RWPE2 (cell line): ENCODE data around the gene SPDYE4.

Experiments used
- ATAC-seq: fragments of 200-7000 bp; cut with Tn5 transposase; 3 replicates; pipeline ENCODE4 v1.9.1; 2021; ENCODE audit warnings: low read depth
- DNase-seq: peaks from one replicate; pipeline ENCODE4 v3.0.0-alpha.2; 2020; ENCODE audit warnings: low spot score
- H3K27ac ChIP-seq: fragments of 450-650 bp; 2 replicates; pipeline ENCODE4 v1.5.1; 2017; ENCODE audit warnings: mild to moderate bottlenecking; ENCODE audit not compliant: poor library complexity, severe bottlenecking
- H3K27me3 ChIP-seq: fragments of 250-450 bp; sonication (Bioruptor Pico); 2 replicates; pipeline ENCODE4 v1.5.1; 2021; ENCODE audit warnings: mild to moderate bottlenecking, moderate library complexity; ENCODE audit not compliant: insufficient read depth, poor library complexity, severe bottlenecking
- H3K36me3 ChIP-seq: fragments of 250-450 bp; sonication (Bioruptor Pico); 2 replicates; pipeline ENCODE4 v1.5.1; 2020; ENCODE audit warnings: low read depth, mild to moderate bottlenecking, moderate library complexity
- H3K4me1 ChIP-seq: fragments of 250-450 bp; sonication (Bioruptor Pico); 2 replicates; pipeline ENCODE4 v1.5.1; 2021; ENCODE audit warnings: mild to moderate bottlenecking, moderate library complexity; ENCODE audit not compliant: insufficient read depth, poor library complexity, severe bottlenecking
- H3K4me3 ChIP-seq: fragments of 250-450 bp; sonication (Bioruptor Pico); 2 replicates; pipeline ENCODE4 v1.5.1; 2021; ENCODE audit warnings: mild to moderate bottlenecking, moderate library complexity; ENCODE audit not compliant: severe bottlenecking
- H3K9me3 ChIP-seq: fragments of 250-450 bp; sonication (Bioruptor Pico); 2 replicates; pipeline ENCODE4 v1.5.1; 2021; ENCODE audit warnings: mild to moderate bottlenecking, moderate library complexity; ENCODE audit not compliant: severe bottlenecking
- TF ChIP-seq, protein P1 (sequence below): fragments of 450-650 bp; IDR thresholded peaks from one replicate; pipeline ENCODE4 v1.5.1; 2017; ENCODE audit warnings: mild to moderate bottlenecking, moderate library complexity; ENCODE audit not compliant: poor library complexity, severe bottlenecking

SPDYE4 gene

DNA sequence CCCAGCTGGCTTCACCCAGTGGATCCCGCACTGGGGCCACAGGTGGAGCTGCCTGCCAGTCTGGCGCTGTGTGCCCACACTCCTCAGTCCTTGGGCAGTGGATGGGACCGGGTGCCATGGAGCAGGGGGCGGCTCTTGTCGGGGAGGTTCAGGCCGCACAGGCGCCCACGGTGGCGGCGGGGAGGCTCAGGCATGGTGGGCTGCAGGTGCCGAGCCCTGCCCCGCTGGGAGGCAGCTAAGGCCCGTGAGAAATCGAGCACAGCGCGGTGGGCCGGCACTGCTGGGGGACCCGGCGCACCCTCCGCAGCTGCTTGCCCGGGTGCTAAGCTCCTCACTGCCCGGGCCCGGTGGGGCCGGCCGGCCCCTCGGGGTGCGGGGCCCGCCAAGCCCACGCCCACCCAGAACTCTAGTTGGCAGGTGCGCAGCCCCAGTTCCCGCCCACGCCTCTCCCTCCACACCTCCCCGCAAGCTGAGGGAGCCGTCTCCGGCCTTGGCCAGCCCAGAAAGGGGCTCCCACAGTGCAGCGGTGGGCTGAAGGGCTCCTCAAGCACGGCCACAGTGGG, 40.3 kb downstream of the SPDYE4 start:
- Histone ChIP-seq H3K9me3 (no peaks in the 10 kb centered on the region), H3K27ac (no peak overlapping the region), H3K27me3 (no peaks in the 10 kb centered on the region), H3K36me3 (no peaks in the 10 kb centered on the region), H3K4me3 (no peak overlapping the region), H3K4me1 (no peaks in the 10 kb centered on the region)
- ATAC-seq = no peak
- DNase-seq = peak; percentile 42
- TF ChIP-seq, protein P1, sequence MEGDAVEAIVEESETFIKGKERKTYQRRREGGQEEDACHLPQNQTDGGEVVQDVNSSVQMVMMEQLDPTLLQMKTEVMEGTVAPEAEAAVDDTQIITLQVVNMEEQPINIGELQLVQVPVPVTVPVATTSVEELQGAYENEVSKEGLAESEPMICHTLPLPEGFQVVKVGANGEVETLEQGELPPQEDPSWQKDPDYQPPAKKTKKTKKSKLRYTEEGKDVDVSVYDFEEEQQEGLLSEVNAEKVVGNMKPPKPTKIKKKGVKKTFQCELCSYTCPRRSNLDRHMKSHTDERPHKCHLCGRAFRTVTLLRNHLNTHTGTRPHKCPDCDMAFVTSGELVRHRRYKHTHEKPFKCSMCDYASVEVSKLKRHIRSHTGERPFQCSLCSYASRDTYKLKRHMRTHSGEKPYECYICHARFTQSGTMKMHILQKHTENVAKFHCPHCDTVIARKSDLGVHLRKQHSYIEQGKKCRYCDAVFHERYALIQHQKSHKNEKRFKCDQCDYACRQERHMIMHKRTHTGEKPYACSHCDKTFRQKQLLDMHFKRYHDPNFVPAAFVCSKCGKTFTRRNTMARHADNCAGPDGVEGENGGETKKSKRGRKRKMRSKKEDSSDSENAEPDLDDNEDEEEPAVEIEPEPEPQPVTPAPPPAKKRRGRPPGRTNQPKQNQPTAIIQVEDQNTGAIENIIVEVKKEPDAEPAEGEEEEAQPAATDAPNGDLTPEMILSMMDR = no peak

DNA sequence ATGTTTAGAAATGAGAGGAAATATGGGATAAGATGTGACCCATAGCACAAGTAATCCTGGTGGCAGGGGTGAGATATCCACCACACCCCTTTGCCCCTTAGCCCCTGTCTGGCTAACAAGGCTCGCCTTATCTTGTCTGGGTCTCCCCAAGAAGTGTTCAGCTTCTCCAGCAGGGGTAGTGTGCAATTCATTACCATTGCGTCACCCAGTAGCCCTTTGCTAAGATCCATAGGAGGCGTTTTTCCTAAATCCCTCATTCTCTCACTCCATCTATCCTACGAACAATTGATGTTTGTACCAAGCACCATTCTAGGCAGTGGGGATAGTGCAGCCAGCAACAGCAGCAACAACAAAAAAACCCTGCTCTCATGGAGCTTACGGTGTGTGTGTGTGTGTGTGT, 44.5 kb downstream of the SPDYE4 start:
- no peaks in the 10 kb centered on the region for H3K4me1 ChIP-seq
- H3K4me3 ChIP-seq = no peak overlapping the region
- ATAC-seq = no peak
- H3K9me3 ChIP-seq = no peaks in the 10 kb centered on the region
- H3K27ac ChIP-seq = no peak overlapping the region
- no peaks in the 10 kb centered on the region for H3K27me3 ChIP-seq
- no peaks in the 10 kb centered on the region for H3K36me3 ChIP-seq
- TF ChIP-seq, protein P1 = no peak
- no peak for DNase-seq

DNA sequence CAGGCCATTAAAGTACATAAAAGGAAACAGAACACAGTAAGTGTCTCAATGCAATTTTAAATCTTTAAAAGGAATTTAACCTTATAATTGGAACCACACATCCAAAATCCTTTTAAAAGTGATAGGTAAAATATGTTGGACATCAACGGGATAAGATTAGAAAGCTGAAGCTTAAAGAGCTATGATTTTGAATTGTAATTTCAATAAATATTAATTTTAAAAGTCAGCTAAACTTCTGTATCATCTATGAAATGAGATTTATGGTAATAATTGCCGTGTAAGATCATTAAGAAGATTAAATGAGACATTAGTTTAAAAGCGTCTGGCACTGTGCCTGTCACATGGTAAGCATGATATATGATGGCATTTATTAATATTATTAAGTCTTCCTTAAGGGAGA, 45.0 kb downstream of the SPDYE4 start:
- Histone ChIP-seq H3K4me3 (no peak overlapping the region), H3K9me3 (no peaks in the 10 kb centered on the region), H3K4me1 (no peaks in the 10 kb centered on the region), H3K27ac (no peak overlapping the region), H3K27me3 (no peaks in the 10 kb centered on the region), H3K36me3 (no peaks in the 10 kb centered on the region)
- no peak for ATAC-seq
- TF ChIP-seq, protein P1 = no peak
- no peak for DNase-seq

DNA sequence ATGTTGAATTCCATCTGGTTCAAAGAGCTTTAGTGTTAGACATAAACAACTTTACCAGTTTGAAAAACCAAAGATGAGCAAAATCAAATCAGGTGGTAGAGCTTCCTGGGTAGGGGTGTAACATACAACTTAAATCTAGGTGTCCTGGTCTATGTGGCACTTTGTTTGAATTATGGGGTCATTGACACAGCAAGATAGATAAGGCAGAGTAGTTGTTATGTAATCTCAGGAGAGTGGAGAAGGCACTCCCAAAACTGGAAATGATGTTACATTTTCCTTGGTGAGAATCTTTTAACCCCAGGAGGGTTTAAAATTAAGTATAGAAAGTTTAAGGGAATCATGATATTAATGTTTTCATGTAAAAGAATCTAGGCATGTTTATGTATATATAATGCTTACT, 45.6 kb downstream of the SPDYE4 start:
- Histone ChIP-seq H3K27me3 (no peaks in the 10 kb centered on the region), H3K4me3 (no peak overlapping the region), H3K27ac (no peak overlapping the region), H3K9me3 (no peaks in the 10 kb centered on the region), H3K4me1 (no peaks in the 10 kb centered on the region), H3K36me3 (no peaks in the 10 kb centered on the region)
- no peak for DNase-seq
- no peak for ATAC-seq
- TF ChIP-seq, protein P1 = no peak

DNA sequence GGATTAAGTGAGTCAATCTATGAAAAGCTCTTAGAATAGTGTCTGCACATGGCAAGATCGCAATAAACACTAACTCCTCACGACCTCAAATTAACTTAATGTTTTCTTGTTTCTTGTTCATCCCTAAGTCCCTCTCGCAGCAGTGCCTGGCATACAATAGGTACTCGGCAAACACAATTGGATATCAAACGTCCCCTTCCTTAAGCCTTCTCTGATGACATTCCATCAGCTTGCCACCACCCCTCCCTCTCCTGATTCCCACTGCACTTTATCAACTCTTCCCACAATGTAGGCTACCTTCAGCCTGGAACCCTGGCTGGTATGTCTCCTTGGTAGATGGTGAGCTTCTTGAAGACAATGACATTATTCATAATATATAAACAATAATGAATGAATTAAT, 47.1 kb downstream of the SPDYE4 start:
- H3K4me3 ChIP-seq = no peak overlapping the region
- H3K27me3 ChIP-seq = no peaks in the 10 kb centered on the region
- no peak overlapping the region for H3K27ac ChIP-seq
- no peaks in the 10 kb centered on the region for H3K4me1 ChIP-seq
- no peaks in the 10 kb centered on the region for H3K9me3 ChIP-seq
- ATAC-seq (no peak), DNase-seq (no peak)
- TF ChIP-seq, protein P1 = no peak
- no peaks in the 10 kb centered on the region for H3K36me3 ChIP-seq
